HG03139 (cell line): ENCODE measurements around the gene CNN1.

Experiments
- ATAC-seq: cut with Tn5 transposase; IDR thresholded peaks from one replicate; pipeline ENCODE4 v1.9.1; 2021; ENCODE audit not compliant: unreplicated experiment

The CNN1 gene

GRCh38 chr19:11534538-11534937 is 4.1 kb upstream of the CNN1 start:
- no peak for ATAC-seq

GRCh38 chr19:11534948-11535347 is 3.7 kb upstream of the CNN1 start:
- no peak for ATAC-seq

GRCh38 chr19:11535792-11536595 is 2.7 kb upstream of the CNN1 start:
- peak; percentile 56 for ATAC-seq

GRCh38 chr19:11539495-11540365 is 1.1 kb downstream of the CNN1 start:
- no peak for ATAC-seq

GRCh38 chr19:11540645-11541044 is 2.0 kb downstream of the CNN1 start:
- no peak for ATAC-seq

GRCh38 chr19:11541238-11541637 is 2.6 kb downstream of the CNN1 start:
- no peak for ATAC-seq

GRCh38 chr19:11547929-11548700 is 9.5 kb downstream of the CNN1 start:
- no peak for ATAC-seq

GRCh38 chr19:11549386-11549953 is 10.8 kb downstream of the CNN1 start:
- no peak for ATAC-seq

GRCh38 chr19:11550265-11550664 is 11.6 kb downstream of the CNN1 start:
- ATAC-seq: no peak

GRCh38 chr19:11551603-11552235 is 13.1 kb downstream of the CNN1 start:
- no peak for ATAC-seq

GRCh38 chr19:11552666-11553372 is 14.2 kb downstream of the CNN1 start:
- no peak for ATAC-seq

GRCh38 chr19:11554160-11554559 is 15.5 kb downstream of the CNN1 start:
- no peak for ATAC-seq

- ATAC-seq: no peak
Observed at GRCh38 chr19:11555246-11555645, 16.6 kb downstream of the CNN1 start.

GRCh38 chr19:11556634-11557420 is 18.2 kb downstream of the CNN1 start:
- no peak for ATAC-seq

GRCh38 chr19:11558881-11559828 is 20.5 kb downstream of the CNN1 start, which contains the start of gene ELOF1:
Gene ELOF1 (minus strand): TSS chr19:11559230. CDS start chr19:11554347, 4,883 bp downstream.
- peak; percentile 74 for ATAC-seq

- ATAC-seq: no peak
Observed at GRCh38 chr19:11560404-11561051, 21.9 kb downstream of the CNN1 start.

GRCh38 chr19:11563532-11563931 is 24.9 kb downstream of the CNN1 start:
- no peak for ATAC-seq
